WTC11 (cell line): Measurements from ENCODE around the gene HOXD8. TPM values are rescaled to one million over a fixed set of nuclear protein-coding genes. Genes with fewer than 3 reads are reported as not detected.

ENCODE experiments used
- ATAC-seq: fragments of 200-7000 bp; cut with Tn5 transposase; 2 replicates; pipeline ENCODE4 v1.10.0; 2021; ENCODE audit warnings: mild to moderate bottlenecking, moderate library complexity
- CTCF ChIA-PET: fragments of 300-600 bp; sonication (Branson Sonifier 250); formaldehyde crosslinking; loops from one replicate; lab custom pipeline; 2021; ENCODE audit warnings: antibody characterized with exemption; lab: Charles Lee
- POLR2A ChIA-PET: fragments of 350-600 bp; sonication (Branson Sonifier 250); formaldehyde crosslinking; loops from one replicate; lab custom pipeline; 2021; ENCODE audit warnings: antibody characterized with exemption; lab: Charles Lee
- DNase-seq: peaks from one replicate; pipeline ENCODE4 v3.0.0; 2021; ENCODE audit warnings: low spot score
- H3K27ac Mint-ChIP-seq: 2 replicates; pipeline ENCODE4 v1.8.0; 2021; ENCODE audit warnings: mixed read lengths
- H3K27me3 Mint-ChIP-seq: 2 replicates; pipeline ENCODE4 v1.8.0; 2021; ENCODE audit warnings: low read depth, mild to moderate bottlenecking, moderate library complexity, mixed read lengths
- H3K36me3 Mint-ChIP-seq: 2 replicates; pipeline ENCODE4 v1.8.0; 2021; ENCODE audit warnings: mixed read lengths
- H3K4me1 Mint-ChIP-seq: 2 replicates; pipeline ENCODE4 v1.8.0; 2022; ENCODE audit warnings: mixed read lengths
- H3K4me3 Mint-ChIP-seq: 2 replicates; pipeline ENCODE4 v1.8.0; 2021; ENCODE audit warnings: mild to moderate bottlenecking, moderate library complexity, mixed read lengths
- H3K9me3 Mint-ChIP-seq: 2 replicates; pipeline ENCODE4 v1.8.0; 2021; ENCODE audit warnings: mixed read lengths
- CBFB ChIP-seq: sonication (generic); formaldehyde crosslinking; IDR thresholded peaks from 2 replicates; pipeline ENCODE4 v1.8.1; 2022; ENCODE audit warnings: mild to moderate bottlenecking, low read depth, missing genetic modification reagents
- CDX4 ChIP-seq: fragments of 250-450 bp; sonication (Bioruptor Pico); IDR thresholded peaks from 2 replicates; pipeline ENCODE4 v1.9.0; 2021; ENCODE audit warnings: moderate library complexity, mild to moderate bottlenecking, inconsistent platforms, borderline replicate concordance
- E2F1 ChIP-seq: sonication (generic); formaldehyde crosslinking; IDR thresholded peaks from 2 replicates; pipeline ENCODE4 v1.8.0; 2022; ENCODE audit warnings: mild to moderate bottlenecking, missing genetic modification reagents
- E2F4 ChIP-seq: sonication (generic); formaldehyde crosslinking; IDR thresholded peaks from 2 replicates; pipeline ENCODE4 v1.8.1; 2022; ENCODE audit warnings: low read depth, mild to moderate bottlenecking, moderate library complexity, missing genetic modification reagents, borderline replicate concordance
- FOXK1 ChIP-seq: sonication (generic); formaldehyde crosslinking; IDR thresholded peaks from 2 replicates; pipeline ENCODE4 v1.8.0; 2022; ENCODE audit warnings: mild to moderate bottlenecking, moderate library complexity, missing genetic modification reagents
- FOXP1 ChIP-seq: sonication (generic); formaldehyde crosslinking; IDR thresholded peaks from 2 replicates; pipeline ENCODE4 v1.8.0; 2022; ENCODE audit warnings: missing genetic modification reagents, mild to moderate bottlenecking, moderate library complexity, borderline replicate concordance
- HMGA2 ChIP-seq: fragments of 250-450 bp; sonication (Bioruptor Pico); IDR thresholded peaks from 2 replicates; pipeline ENCODE4 v1.4.0; 2021; ENCODE audit warnings: mild to moderate bottlenecking, moderate library complexity
- IRF2 ChIP-seq: sonication (generic); formaldehyde crosslinking; IDR thresholded peaks from 2 replicates; pipeline ENCODE4 v1.8.0; 2022; ENCODE audit warnings: low read depth, missing genetic modification reagents, borderline replicate concordance
- NFATC4 ChIP-seq: fragments of 250-450 bp; sonication (Bioruptor Pico); IDR thresholded peaks from 2 replicates; pipeline ENCODE4 v1.9.0; 2021; ENCODE audit warnings: mild to moderate bottlenecking
- NFE2L1 ChIP-seq: sonication (generic); formaldehyde crosslinking; IDR thresholded peaks from 2 replicates; pipeline ENCODE4 v1.8.1; 2023; ENCODE audit warnings: missing genetic modification reagents
- OVOL2 ChIP-seq: fragments of 250-450 bp; sonication (Bioruptor Pico); IDR thresholded peaks from 2 replicates; pipeline ENCODE4 v1.9.0; 2021; ENCODE audit warnings: mild to moderate bottlenecking, borderline replicate concordance
- PRRX2 ChIP-seq: fragments of 250-450 bp; sonication (Bioruptor Pico); IDR thresholded peaks from 2 replicates; pipeline ENCODE4 v1.8.0; 2021; ENCODE audit warnings: mild to moderate bottlenecking
- RORB ChIP-seq: fragments of 250-450 bp; sonication (Bioruptor Pico); IDR thresholded peaks from 2 replicates; pipeline ENCODE4 v1.9.0; 2021; ENCODE audit warnings: mild to moderate bottlenecking
- SP1 ChIP-seq: sonication (generic); formaldehyde crosslinking; conservative IDR thresholded peaks from 2 replicates; pipeline ENCODE4 v1.8.1; 2022; ENCODE audit warnings: missing genetic modification reagents
- ZNF232 ChIP-seq: sonication (generic); formaldehyde crosslinking; IDR thresholded peaks from 2 replicates; pipeline ENCODE4 v1.8.0; 2022; ENCODE audit warnings: mild to moderate bottlenecking, missing genetic modification reagents
- ZNF423 ChIP-seq: fragments of 250-450 bp; sonication (Bioruptor Pico); IDR thresholded peaks from 2 replicates; pipeline ENCODE4 v2.1.2; 2022; ENCODE audit warnings: mild to moderate bottlenecking, moderate library complexity
- ZNF671 ChIP-seq: fragments of 250-450 bp; sonication (Bioruptor Pico); IDR thresholded peaks from 2 replicates; pipeline ENCODE4 v1.8.0; 2021; ENCODE audit warnings: mild to moderate bottlenecking
- total RNA-seq: library from RNA; stranded (reverse); gene quantifications from 3 replicates; pipeline ENCODE4 v1.2.3, GENCODE V29; 2021
- TF ChIP-seq, protein P1 (sequence below): sonication (generic); formaldehyde crosslinking; IDR thresholded peaks from 2 replicates; pipeline ENCODE4 v1.8.1; 2022; ENCODE audit warnings: missing genetic modification reagents, borderline replicate concordance
- TF ChIP-seq, protein P2 (sequence below): sonication (generic); formaldehyde crosslinking; IDR thresholded peaks from 2 replicates; pipeline ENCODE4 v1.8.1; 2023; ENCODE audit warnings: mild to moderate bottlenecking, missing genetic modification reagents
- TF ChIP-seq, protein P3 (sequence below): sonication (generic); formaldehyde crosslinking; conservative IDR thresholded peaks from 2 replicates; pipeline ENCODE4 v1.8.1; 2023; ENCODE audit warnings: mild to moderate bottlenecking, low read depth, missing genetic modification reagents, moderate library complexity

Gene HOXD8
- total RNA-seq, 1 experiment from 2014 or later, result not detected

- TF ChIP-seq ZNF671, result no peak
These were observed 20.2 kb upstream of the HOXD8 start (continued) for GRCh38 chr2:176109192-176109901.

DNA sequence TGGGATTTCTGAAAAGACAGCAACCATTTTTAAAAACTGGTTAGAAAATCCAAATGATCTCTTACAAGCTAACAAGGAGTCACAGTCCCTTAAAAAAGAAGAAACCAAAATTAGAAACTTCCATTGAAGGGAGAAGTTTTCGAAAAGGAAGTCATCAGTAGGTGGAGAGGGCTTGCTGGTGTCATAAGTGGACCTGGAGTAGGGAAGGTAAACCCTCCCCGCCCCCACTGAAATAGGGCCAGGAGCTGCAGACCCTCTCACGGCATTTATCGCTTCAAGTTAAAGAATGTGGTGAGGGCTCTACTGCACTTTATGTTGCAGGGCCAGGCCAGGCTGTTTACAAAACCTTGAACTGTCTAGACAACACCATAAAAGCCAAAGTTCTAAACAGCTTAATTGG, 19.6 kb upstream of the HOXD8 start:
- ATAC-seq, result no peak
- no peak overlapping the region for H3K27ac Mint-ChIP-seq
- H3K27me3 Mint-ChIP-seq, result peaks cover 98% of the 10 kb centered on the region
- H3K4me3 Mint-ChIP-seq, result no peak overlapping the region
- 0 out of 2 replicates have a peak, but pooled peaks cover 4% of the 10 kb centered on the region for H3K36me3 Mint-ChIP-seq
- no peak for TF ChIP-seq SP1 (CRISPR knock-in tag)
- TF ChIP-seq, protein P1, sequence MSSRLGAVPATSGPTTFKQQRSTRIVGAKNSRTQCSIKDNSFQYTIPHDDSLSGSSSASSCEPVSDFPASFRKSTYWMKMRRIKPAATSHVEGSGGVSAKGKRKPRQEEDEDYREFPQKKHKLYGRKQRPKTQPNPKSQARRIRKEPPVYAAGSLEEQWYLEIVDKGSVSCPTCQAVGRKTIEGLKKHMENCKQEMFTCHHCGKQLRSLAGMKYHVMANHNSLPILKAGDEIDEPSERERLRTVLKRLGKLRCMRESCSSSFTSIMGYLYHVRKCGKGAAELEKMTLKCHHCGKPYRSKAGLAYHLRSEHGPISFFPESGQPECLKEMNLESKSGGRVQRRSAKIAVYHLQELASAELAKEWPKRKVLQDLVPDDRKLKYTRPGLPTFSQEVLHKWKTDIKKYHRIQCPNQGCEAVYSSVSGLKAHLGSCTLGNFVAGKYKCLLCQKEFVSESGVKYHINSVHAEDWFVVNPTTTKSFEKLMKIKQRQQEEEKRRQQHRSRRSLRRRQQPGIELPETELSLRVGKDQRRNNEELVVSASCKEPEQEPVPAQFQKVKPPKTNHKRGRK (CRISPR knock-in tag), result no peak
- TF ChIP-seq, protein P2, sequence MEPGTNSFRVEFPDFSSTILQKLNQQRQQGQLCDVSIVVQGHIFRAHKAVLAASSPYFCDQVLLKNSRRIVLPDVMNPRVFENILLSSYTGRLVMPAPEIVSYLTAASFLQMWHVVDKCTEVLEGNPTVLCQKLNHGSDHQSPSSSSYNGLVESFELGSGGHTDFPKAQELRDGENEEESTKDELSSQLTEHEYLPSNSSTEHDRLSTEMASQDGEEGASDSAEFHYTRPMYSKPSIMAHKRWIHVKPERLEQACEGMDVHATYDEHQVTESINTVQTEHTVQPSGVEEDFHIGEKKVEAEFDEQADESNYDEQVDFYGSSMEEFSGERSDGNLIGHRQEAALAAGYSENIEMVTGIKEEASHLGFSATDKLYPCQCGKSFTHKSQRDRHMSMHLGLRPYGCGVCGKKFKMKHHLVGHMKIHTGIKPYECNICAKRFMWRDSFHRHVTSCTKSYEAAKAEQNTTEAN (CRISPR knock-in tag), result no peak
- TF ChIP-seq NFE2L1 (CRISPR knock-in tag), result no peak
- TF ChIP-seq ZNF232 (CRISPR knock-in tag), result no peak
- TF ChIP-seq, all 79 proteins: peak for 0
- no peaks in the 10 kb centered on the region for H3K9me3 Mint-ChIP-seq
- H3K4me1 Mint-ChIP-seq, result peaks cover 39% of the 10 kb centered on the region
- DNase-seq, result no peak
- ChIA-PET POLR2A (no interaction called here), CTCF (interaction anchor here (2.2 kb wide), 1 partner anchor 11 kb away, joined by 15 read pairs; the partner anchor contains the start of gene HOXD9)

GRCh38 chr2:176110415-176111308, 18.8 kb upstream of the HOXD8 start:
- H3K4me3 Mint-ChIP-seq, result no peak overlapping the region
- POLR2A ChIA-PET, result no interaction called here
- peaks cover 33% of the 10 kb centered on the region for H3K4me1 Mint-ChIP-seq
- H3K36me3 Mint-ChIP-seq, result 0 out of 2 replicates have a peak, but pooled peaks cover 4% of the 10 kb centered on the region
- no peak for DNase-seq
- CTCF ChIA-PET, result interaction anchor here (0.6 to 2.2 kb wide), 12 partner anchors 10 to 444 kb away, joined by 3 to 15 read pairs (median 4); partner anchors contain the start of gene HOXD9
- ATAC-seq, result no peak
- H3K27ac Mint-ChIP-seq, result no peak overlapping the region
- no peaks in the 10 kb centered on the region for H3K9me3 Mint-ChIP-seq
- peaks cover 98% of the 10 kb centered on the region for H3K27me3 Mint-ChIP-seq
- no peak for TF ChIP-seq IRF2 (CRISPR knock-in tag)
- no peak for TF ChIP-seq PRRX2 (CRISPR knock-in tag)
- TF ChIP-seq OVOL2 (CRISPR knock-in tag), result no peak
- TF ChIP-seq FOXK1, result no peak
- no peak for TF ChIP-seq NFATC4 (CRISPR knock-in tag)
- TF ChIP-seq, protein P1 (CRISPR knock-in tag), result no peak
- no peak for TF ChIP-seq E2F1 (CRISPR knock-in tag)
- TF ChIP-seq E2F4, result no peak
- TF ChIP-seq, protein P3, sequence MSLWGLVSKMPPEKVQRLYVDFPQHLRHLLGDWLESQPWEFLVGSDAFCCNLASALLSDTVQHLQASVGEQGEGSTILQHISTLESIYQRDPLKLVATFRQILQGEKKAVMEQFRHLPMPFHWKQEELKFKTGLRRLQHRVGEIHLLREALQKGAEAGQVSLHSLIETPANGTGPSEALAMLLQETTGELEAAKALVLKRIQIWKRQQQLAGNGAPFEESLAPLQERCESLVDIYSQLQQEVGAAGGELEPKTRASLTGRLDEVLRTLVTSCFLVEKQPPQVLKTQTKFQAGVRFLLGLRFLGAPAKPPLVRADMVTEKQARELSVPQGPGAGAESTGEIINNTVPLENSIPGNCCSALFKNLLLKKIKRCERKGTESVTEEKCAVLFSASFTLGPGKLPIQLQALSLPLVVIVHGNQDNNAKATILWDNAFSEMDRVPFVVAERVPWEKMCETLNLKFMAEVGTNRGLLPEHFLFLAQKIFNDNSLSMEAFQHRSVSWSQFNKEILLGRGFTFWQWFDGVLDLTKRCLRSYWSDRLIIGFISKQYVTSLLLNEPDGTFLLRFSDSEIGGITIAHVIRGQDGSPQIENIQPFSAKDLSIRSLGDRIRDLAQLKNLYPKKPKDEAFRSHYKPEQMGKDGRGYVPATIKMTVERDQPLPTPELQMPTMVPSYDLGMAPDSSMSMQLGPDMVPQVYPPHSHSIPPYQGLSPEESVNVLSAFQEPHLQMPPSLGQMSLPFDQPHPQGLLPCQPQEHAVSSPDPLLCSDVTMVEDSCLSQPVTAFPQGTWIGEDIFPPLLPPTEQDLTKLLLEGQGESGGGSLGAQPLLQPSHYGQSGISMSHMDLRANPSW (CRISPR knock-in tag), result no peak
- TF ChIP-seq CDX4 (CRISPR knock-in tag), result no peak
- no peak for TF ChIP-seq RORB (CRISPR knock-in tag)
- TF ChIP-seq CBFB (CRISPR knock-in tag), result no peak
- TF ChIP-seq HMGA2 (CRISPR knock-in tag), result no peak
- no peak for TF ChIP-seq ZNF423
- TF ChIP-seq FOXP1, result no peak
